ENCODE data around the gene TRPM1. TPM values are rescaled to one million over a fixed set of nuclear protein-coding genes. Genes with fewer than 3 reads are reported as not detected.

TRPM1 gene
- polyA plus RNA-seq (2013, experiment 1 of 2): not detected
- polyA plus RNA-seq (2013, experiment 2 of 2): 0.25 TPM

DNA sequence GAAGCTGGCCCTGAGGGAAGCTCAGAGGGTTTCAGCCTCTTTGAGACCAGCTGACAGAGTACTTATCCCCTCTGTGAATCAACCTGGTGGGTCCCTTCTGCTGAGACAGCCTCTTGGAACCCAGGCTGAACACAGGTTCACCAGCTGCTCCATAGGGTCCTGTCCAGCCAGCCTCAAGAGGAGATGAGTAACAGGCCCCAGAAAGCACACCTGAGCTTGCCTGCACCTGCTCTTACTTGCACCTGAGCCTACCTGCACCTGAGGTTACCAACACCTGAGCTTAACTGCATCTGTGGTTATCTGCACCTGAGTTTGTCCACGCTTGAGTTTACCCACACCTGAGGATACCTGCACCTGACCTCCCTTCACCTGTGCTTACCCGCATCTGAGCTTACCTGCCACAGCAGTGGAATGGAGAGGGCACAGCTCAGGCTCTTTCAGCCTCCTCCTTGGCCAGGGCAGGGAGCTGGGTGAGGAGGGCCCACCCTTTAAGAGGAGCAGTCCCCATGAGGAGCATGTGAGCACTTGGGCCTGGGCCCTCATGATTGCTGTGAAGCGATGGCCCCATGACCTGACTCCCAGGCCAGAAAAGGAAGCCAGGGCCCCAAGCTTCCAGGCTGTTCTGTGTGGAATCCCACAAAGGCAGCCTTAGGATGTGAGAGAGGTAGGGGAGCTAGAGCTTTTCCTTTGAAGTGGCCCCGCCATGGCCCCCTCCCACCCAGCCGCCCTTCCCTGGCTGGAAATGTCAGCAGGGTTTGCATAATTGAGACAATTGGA lies at the start of gene TRPM1:
Gene TRPM1 (minus strand): TSS at position 464 of the 777 bp plus-strand sequence. CDS start 20,370 bp downstream, outside the sequence.
- H3K4me3 ChIP-seq (ENCODE audit: low read length): no peak within 1 kb of the TSS
- no peaks in the 10 kb centered on the region for H3K36me3 ChIP-seq (ENCODE audit: insufficient read depth, low read length)
- no peak within 1 kb of the TSS for H3K27ac ChIP-seq (ENCODE audit: low read depth, low read length)
- no peaks in the 10 kb centered on the region for H3K9me3 ChIP-seq (ENCODE audit: insufficient read depth, low read depth, low read length)
- no peak within 1 kb of the TSS for H3K9ac ChIP-seq (ENCODE audit: low read depth, low read length)
- no peaks in the 10 kb centered on the region for H3K27me3 ChIP-seq (ENCODE audit: insufficient read depth, low read length)
- 76% methylated on average over 5 of the region's 5 CpGs for WGBS
- peaks cover 14% of the 10 kb centered on the region for H3K4me1 ChIP-seq (ENCODE audit: insufficient read depth, low read length)

DNA sequence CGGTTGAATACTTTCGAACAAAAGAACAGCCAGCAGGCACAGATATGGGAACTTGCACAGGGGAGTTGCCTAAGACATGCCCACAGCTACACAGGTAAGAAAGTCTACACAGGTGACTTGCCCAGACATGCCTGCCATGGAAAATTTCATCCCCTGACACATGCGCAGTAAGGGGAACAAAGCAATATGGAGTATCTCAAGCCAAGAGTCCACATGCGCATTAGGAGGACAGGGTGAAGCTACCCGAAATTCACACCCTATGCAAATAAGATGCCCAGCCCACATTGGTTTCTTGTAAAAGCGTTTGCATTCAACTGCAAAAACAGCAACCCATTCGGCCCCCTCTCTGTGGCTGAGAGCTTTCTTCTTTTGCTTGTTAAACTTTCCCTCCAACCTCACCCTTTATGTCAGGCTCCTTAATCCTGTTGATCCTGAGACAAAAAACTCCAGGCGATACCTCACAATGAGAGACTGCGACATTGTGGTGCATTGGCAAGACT lies 49.3 kb upstream of the TRPM1 start:
- Histone ChIP-seq H3K4me3 (ENCODE audit: low read length) (no peak overlapping the region), H3K36me3 (ENCODE audit: insufficient read depth, low read length) (no peaks in the 10 kb centered on the region), H3K9ac (ENCODE audit: low read depth, low read length) (peak overlapping the region; percentile 30; the same call in 1 of the 2 replicates), H3K27ac (ENCODE audit: low read depth, low read length) (peak overlapping the region; percentile 92; the same call in 1 of the 2 replicates), H3K9me3 (ENCODE audit: insufficient read depth, low read depth, low read length) (no peaks in the 10 kb centered on the region), H3K27me3 (ENCODE audit: insufficient read depth, low read length) (peaks cover 8% of the 10 kb centered on the region; the same call in 1 of the 2 replicates), H3K4me1 (ENCODE audit: insufficient read depth, low read length) (peaks cover 33% of the 10 kb centered on the region)
- WGBS: 33% methylated on average over 9 of the region's 9 CpGs

DNA sequence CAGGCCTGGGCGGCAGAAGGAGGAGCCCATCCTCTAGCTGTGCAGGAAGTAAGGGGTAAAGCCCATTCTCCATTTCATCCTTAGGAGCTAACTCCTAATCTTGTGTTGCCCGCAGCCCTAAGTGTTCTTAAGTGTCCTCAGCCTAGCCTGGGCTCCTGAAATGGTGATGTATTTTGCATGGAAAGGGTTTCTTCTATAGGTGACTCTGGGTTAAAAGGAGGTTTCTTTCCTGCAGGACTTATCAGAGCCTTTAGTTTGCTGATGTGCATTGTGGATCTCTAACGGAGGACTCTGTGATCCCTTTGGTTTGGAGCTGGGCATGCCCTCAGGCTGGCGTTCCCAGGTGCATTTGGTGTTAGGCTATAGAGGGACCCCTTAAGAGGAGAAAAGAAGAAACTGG lies 48.5 kb upstream of the TRPM1 start:
- H3K27ac ChIP-seq (ENCODE audit: low read depth, low read length): no peak overlapping the region; the same call in 1 of the 2 replicates

DNA sequence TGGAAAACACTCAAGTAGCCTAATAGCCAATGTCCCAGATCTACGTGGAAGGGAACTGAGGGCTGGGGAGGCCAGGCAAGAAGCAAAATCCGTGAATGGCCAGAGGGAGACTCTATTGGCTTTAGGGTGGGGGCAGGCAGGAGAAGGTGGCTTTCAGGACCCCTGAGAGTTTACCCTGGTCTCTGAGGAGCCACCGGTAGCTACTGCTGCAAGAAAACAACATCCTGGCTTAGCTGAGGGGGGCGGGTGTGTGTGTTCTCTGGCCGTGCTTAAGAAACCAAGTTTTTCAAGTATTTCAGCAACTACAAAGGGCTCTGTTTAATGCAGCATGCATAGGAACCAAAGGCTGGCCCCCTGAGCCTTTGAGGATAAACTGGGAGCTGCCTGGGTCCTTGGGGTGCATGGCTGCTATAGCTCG lies 47.6 kb upstream of the TRPM1 start:
- Histone ChIP-seq H3K4me1 (ENCODE audit: insufficient read depth, low read length) (peaks cover 26% of the 10 kb centered on the region), H3K27me3 (ENCODE audit: insufficient read depth, low read length) (peaks cover 8% of the 10 kb centered on the region; the same call in 1 of the 2 replicates), H3K36me3 (ENCODE audit: insufficient read depth, low read length) (no peaks in the 10 kb centered on the region), H3K9ac (ENCODE audit: low read depth, low read length) (no peak overlapping the region), H3K4me3 (ENCODE audit: low read length) (no peak overlapping the region), H3K9me3 (ENCODE audit: insufficient read depth, low read depth, low read length) (no peaks in the 10 kb centered on the region), H3K27ac (ENCODE audit: low read depth, low read length) (no peak overlapping the region)
- 52% methylated on average over 6 of the region's 6 CpGs for WGBS

More for the DNA sequence above, 48.5 kb upstream of the TRPM1 start:
- Histone ChIP-seq H3K4me1 (ENCODE audit: insufficient read depth, low read length) (peaks cover 27% of the 10 kb centered on the region), H3K36me3 (ENCODE audit: insufficient read depth, low read length) (no peaks in the 10 kb centered on the region), H3K27me3 (ENCODE audit: insufficient read depth, low read length) (peaks cover 8% of the 10 kb centered on the region; the same call in 1 of the 2 replicates), H3K9me3 (ENCODE audit: insufficient read depth, low read depth, low read length) (no peaks in the 10 kb centered on the region), H3K4me3 (ENCODE audit: low read length) (no peak overlapping the region), H3K9ac (ENCODE audit: low read depth, low read length) (no peak overlapping the region)
- WGBS: 95% methylated on average over 4 of the region's 4 CpGs

DNA sequence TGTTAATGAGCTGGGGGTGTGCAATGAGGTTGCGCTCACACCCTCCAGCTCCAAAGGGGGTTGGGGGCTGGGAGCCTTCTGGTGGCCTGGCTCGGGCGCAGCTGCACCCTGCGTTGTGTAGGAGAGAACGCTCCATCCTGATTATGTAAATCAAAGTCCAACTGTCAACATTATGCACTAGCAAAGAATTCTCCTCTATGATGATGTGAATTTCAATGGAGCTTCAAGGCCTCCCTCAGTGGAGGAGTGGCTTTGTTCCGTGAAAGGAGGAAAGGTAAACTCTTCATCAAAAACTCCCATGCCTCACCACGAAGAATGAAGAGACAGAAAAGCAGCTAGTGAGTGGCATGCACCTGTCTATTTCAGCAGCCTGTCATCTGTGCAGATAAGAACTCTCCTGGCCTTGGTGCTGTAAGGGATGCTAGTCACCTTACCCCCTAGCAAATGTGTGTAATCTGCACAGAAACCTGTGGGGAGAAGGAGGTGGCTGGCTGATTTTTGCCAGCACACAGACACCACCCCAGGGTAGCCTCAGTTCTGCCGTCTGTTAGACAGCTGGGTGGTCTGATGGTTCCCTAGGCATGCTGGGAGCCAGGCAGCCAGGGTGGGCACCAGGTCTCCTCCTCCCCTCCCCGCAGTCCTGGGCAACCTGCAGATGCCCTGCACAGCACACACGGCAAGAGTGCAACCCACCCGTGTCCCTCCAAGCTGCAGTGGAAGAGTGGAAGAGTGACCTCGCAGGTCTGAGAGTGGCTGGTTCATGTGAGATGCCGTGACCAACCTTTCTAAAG lies 47.0 kb upstream of the TRPM1 start:
- H3K9me3 ChIP-seq (ENCODE audit: insufficient read depth, low read depth, low read length): no peaks in the 10 kb centered on the region
- no peak overlapping the region for H3K4me3 ChIP-seq (ENCODE audit: low read length)
- peaks cover 8% of the 10 kb centered on the region; the same call in 1 of the 2 replicates for H3K27me3 ChIP-seq (ENCODE audit: insufficient read depth, low read length)
- WGBS: 50% methylated on average over 11 of the region's 13 CpGs
- peaks cover 30% of the 10 kb centered on the region for H3K4me1 ChIP-seq (ENCODE audit: insufficient read depth, low read length)
- no peak overlapping the region for H3K9ac ChIP-seq (ENCODE audit: low read depth, low read length)
- no peaks in the 10 kb centered on the region for H3K36me3 ChIP-seq (ENCODE audit: insufficient read depth, low read length)
- H3K27ac ChIP-seq (ENCODE audit: low read depth, low read length): peak overlapping the region; percentile 37; the same call in 1 of the 2 replicates

DNA sequence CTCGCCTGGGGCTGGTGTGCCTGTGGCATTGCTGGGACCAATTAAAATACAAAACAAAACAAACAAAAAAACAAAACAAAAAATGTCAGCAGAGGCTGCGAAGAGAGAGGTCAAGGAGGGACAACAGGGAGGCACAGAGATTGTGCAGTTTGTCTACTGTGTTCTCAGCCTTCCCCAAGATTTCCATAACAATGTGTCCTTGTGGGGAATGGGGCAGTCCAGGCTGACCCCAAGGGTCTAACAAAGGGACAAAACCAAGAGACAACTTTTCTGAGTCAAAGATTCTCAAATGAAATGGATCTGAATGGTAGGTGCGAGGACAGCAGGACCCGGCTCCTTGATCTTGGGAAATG lies 46.4 kb upstream of the TRPM1 start:
- H3K4me3 ChIP-seq (ENCODE audit: low read length): no peak overlapping the region
- H3K9me3 ChIP-seq (ENCODE audit: insufficient read depth, low read depth, low read length): no peaks in the 10 kb centered on the region
- H3K36me3 ChIP-seq (ENCODE audit: insufficient read depth, low read length): no peaks in the 10 kb centered on the region
- H3K4me1 ChIP-seq (ENCODE audit: insufficient read depth, low read length): peaks cover 30% of the 10 kb centered on the region
- WGBS: 42% methylated on average over 4 of the region's 4 CpGs
- peaks cover 8% of the 10 kb centered on the region; the same call in 1 of the 2 replicates for H3K27me3 ChIP-seq (ENCODE audit: insufficient read depth, low read length)
- no peak overlapping the region for H3K9ac ChIP-seq (ENCODE audit: low read depth, low read length)
- peak overlapping the region; percentile 37; the same call in 1 of the 2 replicates for H3K27ac ChIP-seq (ENCODE audit: low read depth, low read length)

DNA sequence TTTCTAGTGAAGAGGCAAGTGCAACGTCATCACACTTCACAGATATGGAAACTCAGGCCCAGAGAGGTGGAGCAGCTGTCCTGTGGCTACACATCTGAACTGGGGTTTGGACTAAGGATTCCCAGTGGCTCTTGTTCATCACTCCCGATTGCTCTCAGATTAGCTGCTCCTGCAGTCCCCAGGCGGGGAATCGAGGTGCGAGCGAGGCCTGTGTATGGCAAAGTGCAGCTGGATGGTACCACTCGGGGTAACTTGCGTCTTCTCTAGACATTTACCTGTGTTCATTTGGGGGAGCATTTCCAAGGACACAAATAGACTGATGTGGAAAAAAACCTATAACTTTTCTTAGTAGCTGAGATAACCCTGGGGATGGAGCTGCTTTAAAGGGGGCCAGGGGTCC lies 45.9 kb upstream of the TRPM1 start:
- 81% methylated on average over 8 of the region's 8 CpGs for WGBS
- Histone ChIP-seq H3K4me3 (ENCODE audit: low read length) (no peak overlapping the region), H3K27ac (ENCODE audit: low read depth, low read length) (no peak overlapping the region), H3K27me3 (ENCODE audit: insufficient read depth, low read length) (peaks cover 4% of the 10 kb centered on the region; the same call in 1 of the 2 replicates), H3K9ac (ENCODE audit: low read depth, low read length) (no peak overlapping the region), H3K36me3 (ENCODE audit: insufficient read depth, low read length) (no peaks in the 10 kb centered on the region), H3K9me3 (ENCODE audit: insufficient read depth, low read depth, low read length) (no peaks in the 10 kb centered on the region), H3K4me1 (ENCODE audit: insufficient read depth, low read length) (peaks cover 30% of the 10 kb centered on the region)

DNA sequence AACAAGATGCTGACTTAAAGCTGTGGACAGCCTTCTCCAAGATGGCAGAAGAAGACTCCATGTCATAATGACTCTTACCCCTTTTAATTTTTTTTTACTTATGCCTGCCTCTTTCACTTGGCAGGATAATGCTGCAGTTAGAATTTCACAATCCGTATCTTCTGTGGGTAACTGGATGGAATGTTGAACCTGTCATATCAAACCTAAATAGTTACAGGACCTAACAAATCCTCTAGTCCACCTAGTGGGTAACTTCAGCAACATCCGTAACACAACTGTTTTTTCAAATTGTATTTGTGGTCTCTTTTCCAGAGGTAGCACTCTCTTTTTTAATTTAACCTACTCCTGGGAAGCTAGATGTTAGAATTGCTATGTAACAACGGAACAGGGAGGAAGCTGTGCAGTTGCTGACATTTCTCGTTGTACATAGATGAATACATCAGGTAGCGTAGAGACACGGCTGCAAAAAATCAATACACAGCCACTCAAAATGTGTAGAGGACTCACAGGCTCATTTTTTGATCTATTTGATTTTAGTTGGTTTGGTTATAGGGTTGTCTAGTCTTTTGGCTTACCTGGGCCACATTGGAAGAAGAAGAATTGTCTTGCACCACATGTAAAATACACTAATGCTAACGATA lies 43.9 kb upstream of the TRPM1 start:
- no peaks in the 10 kb centered on the region for H3K36me3 ChIP-seq (ENCODE audit: insufficient read depth, low read length)
- H3K9ac ChIP-seq (ENCODE audit: low read depth, low read length): no peak overlapping the region
- no peaks in the 10 kb centered on the region; the same call in 1 of the 2 replicates for H3K27me3 ChIP-seq (ENCODE audit: insufficient read depth, low read length)
- H3K4me1 ChIP-seq (ENCODE audit: insufficient read depth, low read length): peaks cover 22% of the 10 kb centered on the region
- WGBS: 79% methylated on average over 7 of the region's 7 CpGs
- H3K4me3 ChIP-seq (ENCODE audit: low read length): no peak overlapping the region
- no peaks in the 10 kb centered on the region for H3K9me3 ChIP-seq (ENCODE audit: insufficient read depth, low read depth, low read length)
- no peak overlapping the region for H3K27ac ChIP-seq (ENCODE audit: low read depth, low read length)

DNA sequence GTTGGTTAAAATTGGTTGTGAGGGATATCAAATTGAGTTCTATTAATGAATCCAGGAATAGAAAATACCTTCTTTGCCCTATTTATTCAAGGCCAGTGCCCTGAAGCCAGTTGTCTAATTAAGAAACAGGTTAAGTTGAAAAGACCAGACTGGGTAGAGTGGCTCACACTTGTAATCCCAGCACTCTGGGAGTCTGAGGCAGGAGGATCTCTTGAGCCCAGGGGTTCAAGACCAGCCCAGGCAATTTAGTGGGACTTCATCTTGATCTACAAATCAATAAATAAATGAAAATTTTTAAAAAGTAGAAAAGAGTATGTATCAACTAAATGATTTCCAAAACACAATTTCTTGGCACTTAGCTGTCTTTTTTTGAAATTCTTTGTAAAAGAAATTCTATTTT lies 40.3 kb upstream of the TRPM1 start:
- Histone ChIP-seq H3K4me3 (ENCODE audit: low read length) (no peak overlapping the region), H3K9ac (ENCODE audit: low read depth, low read length) (no peak overlapping the region), H3K9me3 (ENCODE audit: insufficient read depth, low read depth, low read length) (peaks cover 9% of the 10 kb centered on the region; the same call in 1 of the 2 replicates), H3K4me1 (ENCODE audit: insufficient read depth, low read length) (peaks cover 6% of the 10 kb centered on the region; the same call in 1 of the 2 replicates), H3K27ac (ENCODE audit: low read depth, low read length) (no peak overlapping the region), H3K27me3 (ENCODE audit: insufficient read depth, low read length) (no peaks in the 10 kb centered on the region), H3K36me3 (ENCODE audit: insufficient read depth, low read length) (no peaks in the 10 kb centered on the region)

DNA sequence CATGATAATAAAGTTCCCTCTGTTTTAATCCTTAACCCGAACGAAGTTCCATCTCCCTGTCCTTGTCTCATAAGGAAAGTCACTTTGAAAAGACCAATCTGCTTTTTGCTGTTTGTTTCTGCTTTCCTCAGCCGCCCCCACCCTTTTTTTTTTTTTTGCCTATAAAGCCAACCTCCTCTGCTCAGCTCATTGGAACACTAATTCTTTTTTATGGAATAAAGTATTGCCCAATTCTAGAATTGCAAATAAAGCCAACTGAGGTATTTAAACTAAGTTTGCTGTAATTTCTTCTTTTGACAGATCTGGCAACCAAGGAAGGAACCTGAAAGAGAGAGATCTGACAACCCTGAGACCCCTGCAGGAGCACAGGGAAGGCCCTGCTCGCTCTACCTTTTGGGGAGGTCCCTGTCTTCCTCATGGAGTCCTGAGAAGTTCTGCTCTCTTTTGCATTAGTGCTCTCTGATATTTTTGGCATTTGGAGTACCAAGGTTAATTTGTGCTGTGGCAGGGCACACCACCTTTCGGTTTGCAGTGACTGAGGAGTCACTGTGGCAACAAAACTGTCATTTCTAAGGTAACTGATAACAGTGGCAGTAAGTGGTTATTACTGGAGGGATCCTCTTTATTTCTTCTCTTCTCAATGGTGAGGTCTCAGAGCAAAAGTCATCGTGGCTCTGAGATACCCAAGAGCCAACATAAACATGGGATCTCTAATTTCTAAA lies 35.2 kb upstream of the TRPM1 start:
- 67% methylated on average over 6 of the region's 6 CpGs for WGBS
- H3K4me1 ChIP-seq (ENCODE audit: insufficient read depth, low read length): peaks cover 9% of the 10 kb centered on the region; the same call in 1 of the 2 replicates
- no peak overlapping the region for H3K9ac ChIP-seq (ENCODE audit: low read depth, low read length)

More for the DNA sequence above, 35.2 kb upstream of the TRPM1 start:
- Histone ChIP-seq H3K36me3 (ENCODE audit: insufficient read depth, low read length) (no peaks in the 10 kb centered on the region), H3K4me3 (ENCODE audit: low read length) (no peak overlapping the region), H3K27ac (ENCODE audit: low read depth, low read length) (no peak overlapping the region; the same call in 1 of the 2 replicates), H3K9me3 (ENCODE audit: insufficient read depth, low read depth, low read length) (peaks cover 20% of the 10 kb centered on the region), H3K27me3 (ENCODE audit: insufficient read depth, low read length) (no peaks in the 10 kb centered on the region)

Measured in HUES64 (cell line).